GM23248 (cell line): ENCODE measurements around the gene RCOR1. TPM values are rescaled to one million over a fixed set of nuclear protein-coding genes. Genes with fewer than 3 reads are reported as not detected.

Experiments used
- DNase-seq: peaks from one replicate; pipeline ENCODE4 v3.0.0-alpha.2; 2015
- H2AFZ ChIP-seq: fragments of 200-600 bp; sonication (generic); 2 replicates; pipeline ENCODE4 v1.6.1; 2016; ENCODE audit warnings: antibody characterized with exemption
- H3F3A ChIP-seq: fragments of 200-600 bp; sonication (generic); 2 replicates; pipeline ENCODE4 v1.6.1; 2016; ENCODE audit warnings: mild to moderate bottlenecking, antibody characterized with exemption, mixed run types; ENCODE audit not compliant: insufficient read depth
- H3K27ac ChIP-seq: fragments of 200-600 bp; sonication (generic); 2 replicates; pipeline ENCODE4 v1.5.1; 2016; ENCODE audit warnings: mild to moderate bottlenecking
- H3K27me3 ChIP-seq: fragments of 200-600 bp; sonication (generic); replicated peaks from 2 replicates; pipeline ENCODE4 v1.6.1; 2016; ENCODE audit warnings: mild to moderate bottlenecking; ENCODE audit not compliant: insufficient read depth
- H3K36me3 ChIP-seq: fragments of 200-600 bp; sonication (generic); 2 replicates; pipeline ENCODE4 v1.6.1; 2016; ENCODE audit warnings: low read depth, mild to moderate bottlenecking
- H3K4me1 ChIP-seq: fragments of 200-600 bp; sonication (generic); 2 replicates; pipeline ENCODE4 v1.6.1; 2016; ENCODE audit warnings: mild to moderate bottlenecking; ENCODE audit not compliant: insufficient read depth
- H3K4me2 ChIP-seq: fragments of 200-600 bp; sonication (generic); one replicate; pipeline ENCODE4 v1.6.1; 2016; ENCODE audit warnings: mild to moderate bottlenecking; ENCODE audit not compliant: unreplicated experiment
- H3K4me3 ChIP-seq: fragments of 200-600 bp; sonication (generic); 2 replicates; pipeline ENCODE4 v1.5.1; 2016; ENCODE audit warnings: mild to moderate bottlenecking
- H3K79me2 ChIP-seq: fragments of 200-600 bp; sonication (generic); 2 replicates; pipeline ENCODE4 v1.6.1; 2016; ENCODE audit warnings: mild to moderate bottlenecking; ENCODE audit not compliant: insufficient read depth
- H3K9ac ChIP-seq: fragments of 200-600 bp; sonication (generic); 2 replicates; pipeline ENCODE4 v1.6.1; 2016; ENCODE audit warnings: mild to moderate bottlenecking
- H3K9me2 ChIP-seq: fragments of 200-600 bp; sonication (generic); 2 replicates; pipeline ENCODE4 v1.6.1; 2016; ENCODE audit warnings: mixed run types, mild to moderate bottlenecking, moderate library complexity; ENCODE audit not compliant: insufficient read depth
- H3K9me3 ChIP-seq: fragments of 200-600 bp; sonication (generic); one replicate; pipeline ENCODE4 v1.6.1; 2017; ENCODE audit warnings: low read depth
- H4K20me1 ChIP-seq: fragments of 200-600 bp; sonication (generic); 2 replicates; pipeline ENCODE4 v1.6.0; 2016; ENCODE audit not compliant: insufficient read depth
- EZH2 ChIP-seq: fragments of 200-600 bp; sonication (generic); IDR thresholded peaks from 2 replicates; pipeline ENCODE4 v1.6.1; 2018; ENCODE audit warnings: antibody characterized with exemption, mild to moderate bottlenecking; ENCODE audit not compliant: insufficient read depth, poor library complexity, severe bottlenecking
- EZH2phosphoT487 ChIP-seq: fragments of 200-600 bp; sonication (generic); IDR thresholded peaks from 2 replicates; pipeline ENCODE4 v1.6.1; 2018; ENCODE audit warnings: antibody characterized with exemption, moderate library complexity, mild to moderate bottlenecking, low read depth; ENCODE audit not compliant: insufficient read depth
- WGBS, 2 experiments: methylation state at CpG; one replicate each; pipeline ENCODE4 v1.1.6; 2015 to 2017; ENCODE audit warnings: low lambda C conversion rate in 2 of 2, low coverage in 1 of 2; ENCODE audit errors: missing lambda C conversion rate in 2 of 2; 5-methylcytosine and 5-hydroxymethylcytosine counted together
- in situ Hi-C: fragments of 300-500 bp; cut with MboI; formaldehyde crosslinking; loops from 2 replicates; pipeline ENCODE4 v1.15.0; 2020
- polyA plus RNA-seq: library from polyadenylated mRNA; unstranded; fragments of >200 nt; fragmentation: Nextera tagmentation; extraction: Ambion mirVana; gene quantifications from 2 replicates; pipeline ENCODE4 v1.2.1, GENCODE V29; 2016
- total RNA-seq: library from RNA; depleted of rRNA; stranded (reverse); fragments of >200 nt; shearing (Covaris generic); gene quantifications from 2 replicates; pipeline ENCODE4 v1.2.3, GENCODE V29; 2014

The RCOR1 gene
- total and polyA plus RNA-seq, 2 experiments from 2014 or later: 3.2 to 15.6 TPM

DNA sequence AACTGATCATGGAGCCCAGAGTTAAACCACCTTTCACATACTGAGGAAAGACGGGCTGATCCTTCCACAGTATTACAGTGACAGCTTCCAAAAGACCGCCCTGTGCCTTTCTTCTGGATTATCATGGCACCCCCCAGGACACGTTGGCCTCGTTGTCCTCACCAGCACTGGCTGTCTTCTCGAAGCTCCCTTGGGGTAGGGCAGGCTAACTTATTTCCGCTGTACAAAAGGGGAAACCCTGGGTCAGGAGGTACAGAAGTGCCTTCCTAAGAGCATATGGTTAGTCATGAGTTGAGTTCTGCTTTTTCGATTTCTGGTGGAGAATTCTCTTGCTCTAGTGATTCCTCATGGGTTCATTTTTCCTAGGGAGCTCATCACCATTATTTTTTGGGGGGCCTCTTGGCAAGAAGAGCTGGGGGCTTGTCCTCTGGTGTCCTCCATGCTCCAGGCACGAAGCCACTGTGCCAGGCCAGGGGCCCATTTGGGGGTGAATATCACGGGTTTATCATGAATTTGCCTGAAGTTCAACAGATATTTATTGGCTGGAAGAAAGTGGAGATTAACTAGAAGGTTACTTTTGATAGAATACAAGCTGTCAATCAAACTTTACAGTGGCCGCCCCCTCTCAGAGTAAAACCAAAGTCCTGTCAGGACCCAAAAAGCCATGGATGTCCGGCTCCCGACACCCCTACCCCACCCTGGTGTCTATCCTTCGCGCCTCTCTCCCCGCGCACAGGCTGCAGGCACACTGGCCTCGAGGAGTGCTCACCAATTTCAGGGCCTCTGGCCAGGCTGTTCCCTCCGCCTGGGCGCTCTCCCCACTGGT is 176.0 kb downstream of the RCOR1 start:
- Histone ChIP-seq H4K20me1 (no peaks in the 10 kb centered on the region), H3K27ac (no peak overlapping the region), H3F3A (no peaks in the 10 kb centered on the region), H3K79me2 (no peaks in the 10 kb centered on the region), H3K9ac (no peak overlapping the region), H2AFZ (no peak overlapping the region), H3K4me3 (no peak overlapping the region), H3K27me3 (no peaks in the 10 kb centered on the region; the same call in 1 of the 2 replicates), H3K9me3 (no peaks in the 10 kb centered on the region), H3K4me2 (no peak overlapping the region), H3K9me2 (no peaks in the 10 kb centered on the region), H3K36me3 (no peaks in the 10 kb centered on the region), H3K4me1 (no peaks in the 10 kb centered on the region)
- 80 to 86% methylated on average over 19 of the region's 19 CpGs for WGBS, 2 experiments
- DNase-seq: no peak
- in situ Hi-C loops: no loop called here
- TF ChIP-seq EZH2 (no peak), EZH2phosphoT487 (no peak)

DNA sequence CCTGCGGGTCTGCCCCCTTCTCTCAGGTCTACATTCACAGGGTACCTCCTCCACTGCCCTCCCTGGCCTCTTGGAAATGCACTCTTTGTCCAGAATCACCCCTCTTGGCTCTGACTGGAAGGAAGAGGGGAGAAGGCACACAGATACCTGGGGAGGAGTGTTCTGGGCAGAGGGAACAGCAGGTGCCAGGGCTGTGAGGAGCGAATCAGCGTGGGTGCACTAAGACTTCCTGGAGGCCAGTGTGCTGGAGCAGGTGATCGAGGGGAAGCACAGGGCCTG is 176.5 kb downstream of the RCOR1 start:
- H3K9ac ChIP-seq: no peak overlapping the region
- no peaks in the 10 kb centered on the region for H3K4me1 ChIP-seq
- no peak overlapping the region for H3K4me2 ChIP-seq
- no peak overlapping the region for H2AFZ ChIP-seq
- H3K9me2 ChIP-seq: no peaks in the 10 kb centered on the region
- no peak overlapping the region for H3K27ac ChIP-seq
- TF ChIP-seq EZH2 (no peak), EZH2phosphoT487 (no peak)
- H3F3A ChIP-seq: no peaks in the 10 kb centered on the region
- H3K27me3 ChIP-seq: no peaks in the 10 kb centered on the region; the same call in 1 of the 2 replicates
- no peaks in the 10 kb centered on the region for H3K79me2 ChIP-seq
- no peak for DNase-seq
- in situ Hi-C loops: no loop called here
- 81 to 91% methylated on average over 4 of the region's 4 CpGs for WGBS, 2 experiments
- H3K36me3 ChIP-seq: no peaks in the 10 kb centered on the region
- H4K20me1 ChIP-seq: no peaks in the 10 kb centered on the region
- no peak overlapping the region for H3K4me3 ChIP-seq
- H3K9me3 ChIP-seq: no peaks in the 10 kb centered on the region

GRCh38 chr14:102770147-102771123 is 178.0 kb downstream of the RCOR1 start:
- WGBS, 2 experiments: 45 to 47% methylated on average over 30 to 32 of the region's 32 CpGs
- Histone ChIP-seq H3K9ac (no peak overlapping the region), H4K20me1 (no peaks in the 10 kb centered on the region), H3K4me1 (no peaks in the 10 kb centered on the region), H3K4me2 (no peak overlapping the region), H3K27ac (no peak overlapping the region), H3K9me3 (no peaks in the 10 kb centered on the region), H3K9me2 (no peaks in the 10 kb centered on the region), H3F3A (peaks cover 3% of the 10 kb centered on the region), H3K4me3 (no peak overlapping the region), H2AFZ (no peak overlapping the region), H3K27me3 (no peaks in the 10 kb centered on the region; the same call in 1 of the 2 replicates), H3K79me2 (no peaks in the 10 kb centered on the region), H3K36me3 (no peaks in the 10 kb centered on the region)
- DNase-seq: no peak
- no peak for TF ChIP-seq EZH2
- no peak for TF ChIP-seq EZH2phosphoT487
- in situ Hi-C loops: loop anchor here (10.0 kb wide), 1 partner anchor 144 kb away; no protein-coding TSS in a partner anchor

DNA sequence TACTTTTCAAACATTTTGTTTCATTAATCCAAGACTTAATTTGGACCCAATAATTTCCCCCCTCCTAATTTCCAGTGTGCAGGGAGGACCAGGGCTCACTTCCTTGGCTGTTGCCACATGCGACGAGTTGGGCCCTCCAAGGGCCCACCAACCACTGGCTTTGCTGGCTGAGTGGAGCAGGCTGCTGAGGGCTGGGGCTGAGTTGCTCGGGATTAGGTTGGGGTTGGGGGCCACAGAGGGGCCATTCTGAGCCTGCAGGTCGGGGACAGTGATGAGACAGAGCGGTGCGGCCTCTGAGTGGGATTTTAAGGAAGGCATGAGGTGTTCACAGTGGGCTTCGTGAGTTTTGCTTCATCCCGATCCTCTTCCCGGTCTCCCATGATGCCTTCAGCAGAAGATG is 178.7 kb downstream of the RCOR1 start:
- Histone ChIP-seq H3K79me2 (no peaks in the 10 kb centered on the region), H4K20me1 (no peaks in the 10 kb centered on the region), H3K36me3 (no peaks in the 10 kb centered on the region), H3K9ac (no peak overlapping the region), H3K27me3 (no peaks in the 10 kb centered on the region; the same call in 1 of the 2 replicates), H3K9me3 (no peaks in the 10 kb centered on the region), H3K4me2 (no peak overlapping the region), H3K4me3 (no peak overlapping the region), H3K27ac (no peak overlapping the region), H3K4me1 (peaks cover under 1% of the 10 kb centered on the region; the same call in 1 of the 2 replicates), H2AFZ (no peak overlapping the region), H3K9me2 (no peaks in the 10 kb centered on the region), H3F3A (peaks cover 11% of the 10 kb centered on the region)
- DNase-seq: no peak
- TF ChIP-seq EZH2phosphoT487 (no peak), EZH2 (no peak)
- in situ Hi-C loops: loop anchor here (10.0 kb wide), 1 partner anchor 144 kb away; no protein-coding TSS in a partner anchor
- 79 to 82% methylated on average over 9 of the region's 9 CpGs for WGBS, 2 experiments
